Neural progenitor cell (in vitro differentiated cells): ENCODE results near the gene SNX32.

Experiments used
- CTCF ChIP-seq: fragments of 200-600 bp; sonication (generic); IDR thresholded peaks from 2 replicates; pipeline ENCODE4 v1.5.1; 2017; ENCODE audit warnings: antibody characterized with exemption, mild to moderate bottlenecking
- EZH2phosphoT487 ChIP-seq: fragments of 200-600 bp; sonication (generic); IDR thresholded peaks from 2 replicates; pipeline ENCODE4 v1.6.1; 2017; ENCODE audit warnings: antibody characterized with exemption

- TF ChIP-seq CTCF (no peak), EZH2phosphoT487 (no peak)
Measured at GRCh38 chr11:65854852-65855837, 21.4 kb downstream of the SNX32 start.
